Neural cell (in vitro differentiated cells): ENCODE measurements around the gene SNAPC2. TPM values are rescaled to one million over a fixed set of nuclear protein-coding genes. Genes with fewer than 3 reads are reported as not detected.

Source experiments
- H2AFZ ChIP-seq: fragments of 200-600, 300-800 bp; sonication (generic), shearing (Covaris generic); 2 replicates; pipeline ENCODE4 v1.6.0; 2014; ENCODE audit warnings: low read depth, mild to moderate bottlenecking, antibody characterized with exemption, low read length, moderate library complexity
- H3F3A ChIP-seq: fragments of 200-600 bp; shearing (Covaris generic); 2 replicates; pipeline ENCODE4 v1.6.1; 2016; ENCODE audit warnings: mild to moderate bottlenecking, moderate library complexity, mixed read lengths, antibody characterized with exemption, low read length; ENCODE audit not compliant: insufficient read depth, poor library complexity, severe bottlenecking
- H3K27ac ChIP-seq: fragments of 200-600, 300-800 bp; sonication (generic), shearing (Covaris generic); 2 replicates; pipeline ENCODE4 v1.5.1; 2014; ENCODE audit warnings: mild to moderate bottlenecking, low read length, moderate library complexity
- H3K27me3 ChIP-seq: fragments of 300-800, 200-600 bp; sonication (generic), shearing (Covaris generic); 2 replicates; pipeline ENCODE4 v1.6.0; 2014; ENCODE audit warnings: mild to moderate bottlenecking, low read depth, low read length, moderate library complexity; ENCODE audit not compliant: insufficient read depth
- H3K36me3 ChIP-seq: fragments of 300-800, 200-600 bp; sonication (generic), shearing (Covaris generic); 2 replicates; pipeline ENCODE4 v1.5.1; 2014; ENCODE audit warnings: mild to moderate bottlenecking, antibody characterized with exemption, low read length, moderate library complexity; ENCODE audit not compliant: insufficient read depth
- H3K4me2 ChIP-seq: fragments of 300-800, 200-600 bp; sonication (generic), shearing (Covaris generic); 2 replicates; pipeline ENCODE4 v1.6.0; 2014; ENCODE audit warnings: mild to moderate bottlenecking, low read length
- H3K4me3 ChIP-seq: fragments of 300-800, 200-600 bp; sonication (generic), shearing (Covaris generic); 2 replicates; pipeline ENCODE4 v1.5.1; 2014; ENCODE audit warnings: mild to moderate bottlenecking, low read length, moderate library complexity
- H3K79me2 ChIP-seq: fragments of 200-600 bp; shearing (Covaris generic); replicated peaks from 2 replicates; pipeline ENCODE4 v1.6.0; 2014; ENCODE audit warnings: mild to moderate bottlenecking, low read length, moderate library complexity; ENCODE audit not compliant: insufficient read depth
- H3K9ac ChIP-seq: fragments of 300-800, 200-600 bp; sonication (generic), shearing (Covaris generic); 2 replicates; pipeline ENCODE4 v1.6.1; 2016; ENCODE audit warnings: mild to moderate bottlenecking, low read length, mixed read lengths
- H3K9me2 ChIP-seq: fragments of 200-600 bp; shearing (Covaris generic); 2 replicates; pipeline ENCODE4 v1.6.1; 2016; ENCODE audit warnings: mild to moderate bottlenecking, low read length, mixed read lengths; ENCODE audit not compliant: insufficient read depth
- H3K9me3 ChIP-seq: fragments of 200-600, 300-800 bp; sonication (generic), shearing (Covaris generic); 2 replicates; pipeline ENCODE4 v1.6.1; 2016; ENCODE audit warnings: mild to moderate bottlenecking, mixed run types, low read length, moderate library complexity, mixed read lengths
- H4K20me1 ChIP-seq: fragments of 200-600 bp; shearing (Covaris generic); 2 replicates; pipeline ENCODE4 v1.6.1; 2016; ENCODE audit warnings: mild to moderate bottlenecking, mixed run types; ENCODE audit not compliant: insufficient read depth
- CTCF ChIP-seq: fragments of 450-650 bp; IDR thresholded peaks from 2 replicates; pipeline ENCODE4 v1.5.1; 2014; ENCODE audit warnings: antibody characterized with exemption, mild to moderate bottlenecking, moderate library complexity; ENCODE audit not compliant: poor library complexity, severe bottlenecking
- EP300 ChIP-seq: fragments of 450-650 bp; conservative IDR thresholded peaks from 2 replicates; pipeline ENCODE4 v1.6.1; 2014; ENCODE audit warnings: antibody characterized with exemption, mild to moderate bottlenecking, moderate library complexity; ENCODE audit not compliant: poor library complexity, severe bottlenecking
- EZH2 ChIP-seq: fragments of 200-600, 300-800 bp; shearing (Covaris generic), sonication (generic); IDR thresholded peaks from 2 replicates; pipeline ENCODE4 v1.6.1; 2014; ENCODE audit warnings: antibody characterized with exemption, low read length, borderline replicate concordance, mild to moderate bottlenecking; ENCODE audit not compliant: insufficient read depth, poor library complexity, severe bottlenecking
- MXI1 ChIP-seq: fragments of 450-650 bp; conservative IDR thresholded peaks from 2 replicates; pipeline ENCODE4 v1.6.1; 2014; ENCODE audit warnings: antibody characterized with exemption, mild to moderate bottlenecking; ENCODE audit not compliant: poor library complexity, severe bottlenecking
- POLR2AphosphoS5 ChIP-seq: IDR thresholded peaks from 2 replicates; pipeline ENCODE4 v1.6.1; 2012
- RAD21 ChIP-seq: fragments of 450-650 bp; conservative IDR thresholded peaks from 2 replicates; pipeline ENCODE4 v1.6.1; 2014; ENCODE audit warnings: antibody characterized with exemption, mild to moderate bottlenecking, moderate library complexity
- REST ChIP-seq: IDR thresholded peaks from 2 replicates; pipeline ENCODE4 v1.6.1; 2012; ENCODE audit warnings: borderline replicate concordance
- SMC3 ChIP-seq: fragments of 450-650 bp; conservative IDR thresholded peaks from 2 replicates; pipeline ENCODE4 v1.6.1; 2014; ENCODE audit warnings: antibody characterized with exemption, mild to moderate bottlenecking, moderate library complexity; ENCODE audit not compliant: poor library complexity
- TAF1 ChIP-seq: IDR thresholded peaks from 2 replicates; pipeline ENCODE4 v1.6.1; 2012; ENCODE audit warnings: low read depth
- polyA plus RNA-seq: library from polyadenylated mRNA; depleted of rRNA; stranded (reverse); fragments of >200 nt; gene quantifications from 2 replicates; pipeline ENCODE4 v1.2.3, GENCODE V29; 2014

Gene SNAPC2
- polyA plus RNA-seq, 1 donor from 2014 or later = 12.8 TPM

GRCh38 chr19:7898967-7899366 lies 21.2 kb upstream of the SNAPC2 start:
- Histone ChIP-seq H3K9ac (no peak overlapping the region), H3K4me3 (no peak overlapping the region), H3K27me3 (no peaks in the 10 kb centered on the region)

GRCh38 chr19:7899751-7900378 lies 20.3 kb upstream of the SNAPC2 start:
- no peaks in the 10 kb centered on the region for H3K36me3 ChIP-seq
- H3K27ac ChIP-seq = no peak overlapping the region
- no peaks in the 10 kb centered on the region for H4K20me1 ChIP-seq
- no peak overlapping the region for H3K9ac ChIP-seq
- no peaks in the 10 kb centered on the region for H3F3A ChIP-seq
- no peak overlapping the region for H3K4me3 ChIP-seq
- TF ChIP-seq POLR2AphosphoS5 (no peak), EP300 (no peak), TAF1 (no peak), SMC3 (no peak), REST (no peak), EZH2 (no peak), MXI1 (no peak), RAD21 (no peak), CTCF (no peak)
- H3K4me2 ChIP-seq = no peak overlapping the region
- H3K9me3 ChIP-seq = no peaks in the 10 kb centered on the region
- peaks cover 8% of the 10 kb centered on the region for H3K79me2 ChIP-seq
- H3K9me2 ChIP-seq = no peaks in the 10 kb centered on the region
- H2AFZ ChIP-seq = no peak overlapping the region
- H3K27me3 ChIP-seq = no peaks in the 10 kb centered on the region

More at GRCh38 chr19:7898967-7899366, 21.2 kb upstream of the SNAPC2 start:
- Histone ChIP-seq H3K9me3 (no peaks in the 10 kb centered on the region), H3K27ac (no peak overlapping the region), H3K79me2 (no peaks in the 10 kb centered on the region), H4K20me1 (no peaks in the 10 kb centered on the region), H3F3A (no peaks in the 10 kb centered on the region), H3K9me2 (no peaks in the 10 kb centered on the region), H3K4me2 (no peak overlapping the region), H2AFZ (no peak overlapping the region), H3K36me3 (no peaks in the 10 kb centered on the region)
- TF ChIP-seq SMC3 = no peak
- TF ChIP-seq RAD21 = no peak
- TF ChIP-seq TAF1 = no peak
- TF ChIP-seq EP300 = no peak
- no peak for TF ChIP-seq CTCF
- TF ChIP-seq EZH2 = no peak
- TF ChIP-seq POLR2AphosphoS5 = no peak
